ENCODE measurements around the gene FAM227A.

Gene FAM227A

DNA sequence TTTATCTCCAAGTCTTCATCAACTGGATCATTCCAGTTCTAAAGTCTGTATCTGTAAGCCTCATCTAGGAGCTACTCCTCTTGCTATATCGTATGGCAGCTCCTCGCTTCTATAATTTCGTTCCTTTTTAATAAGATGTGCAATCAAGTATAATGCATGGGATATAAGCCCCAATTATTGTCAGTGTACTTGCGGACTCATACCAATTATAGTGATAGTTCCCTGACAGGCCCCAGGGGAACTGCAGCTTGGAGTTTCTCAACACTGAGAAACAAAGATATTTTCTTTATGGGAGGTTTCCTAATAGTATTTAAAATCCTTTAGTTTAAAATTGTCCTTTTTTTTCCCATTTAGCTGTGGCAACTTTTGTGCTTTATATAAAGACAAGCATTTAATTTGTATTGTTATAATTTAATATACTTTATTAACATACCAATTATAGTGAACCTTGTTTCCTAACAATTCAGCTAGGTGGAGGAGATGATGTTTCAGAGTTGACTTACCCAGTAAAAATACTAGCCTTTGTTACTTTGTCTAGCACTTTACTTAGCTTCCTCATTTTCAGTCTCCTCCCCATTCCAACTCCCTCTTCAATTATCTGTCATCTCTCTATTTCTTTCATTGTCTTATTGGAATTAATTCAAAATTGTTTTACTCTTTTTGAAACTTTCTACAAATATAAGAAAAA lies 124.8 kb downstream of the FAM227A start:
- no peak for DNase-seq

Data from CD4-positive, alpha-beta T cell treated with Interleukin-1 beta for 1 hour (primary cell).